GM19438 (cell line): ENCODE data around the gene PAM.

Experiments used
- ATAC-seq: cut with Tn5 transposase; IDR thresholded peaks from one replicate; pipeline ENCODE4 v1.9.1; 2021; ENCODE audit warnings: low read depth; ENCODE audit not compliant: unreplicated experiment

PAM gene

GRCh38 chr5:102853680-102854079 lies 98.6 kb downstream of the PAM start:
- ATAC-seq, result no peak

- no peak for ATAC-seq
Observed at GRCh38 chr5:102855681-102856388, 100.7 kb downstream of the PAM start.

- no peak for ATAC-seq
Observed at GRCh38 chr5:102856389-102856777, 101.3 kb downstream of the PAM start.

GRCh38 chr5:102857076-102857818 lies 102.1 kb downstream of the PAM start:
- ATAC-seq, result no peak

- no peak for ATAC-seq
Observed at GRCh38 chr5:102858221-102858620, 103.1 kb downstream of the PAM start.

GRCh38 chr5:102858808-102859207 lies 103.7 kb downstream of the PAM start:
- ATAC-seq, result no peak

GRCh38 chr5:102860035-102860434 lies 104.9 kb downstream of the PAM start:
- no peak for ATAC-seq

- ATAC-seq, result no peak
Observed at GRCh38 chr5:102863058-102863457, 108.0 kb downstream of the PAM start.

- ATAC-seq, result no peak
Observed at GRCh38 chr5:102863764-102864560, 108.9 kb downstream of the PAM start.

GRCh38 chr5:102865171-102865509 lies 110.0 kb downstream of the PAM start:
- ATAC-seq, result no peak

GRCh38 chr5:102865510-102866236 lies 110.6 kb downstream of the PAM start:
- ATAC-seq, result peak; percentile 70

GRCh38 chr5:102866237-102866600 lies 111.1 kb downstream of the PAM start:
- peak; percentile 10 for ATAC-seq

- ATAC-seq, result no peak
Observed at GRCh38 chr5:102867992-102868662, 113.0 kb downstream of the PAM start.

- no peak for ATAC-seq
Observed at GRCh38 chr5:102869230-102869629, 114.1 kb downstream of the PAM start.

GRCh38 chr5:102873379-102873932 lies 118.4 kb downstream of the PAM start:
- ATAC-seq, result no peak

GRCh38 chr5:102874054-102874453 lies 118.9 kb downstream of the PAM start:
- ATAC-seq, result no peak

- no peak for ATAC-seq
Observed at GRCh38 chr5:102875721-102876123, 120.6 kb downstream of the PAM start.

GRCh38 chr5:102876610-102877009 lies 121.5 kb downstream of the PAM start:
- no peak for ATAC-seq

- no peak for ATAC-seq
Observed at GRCh38 chr5:102879741-102880140, 124.6 kb downstream of the PAM start.

- ATAC-seq, result no peak
Observed at GRCh38 chr5:102886586-102886985, 131.5 kb downstream of the PAM start.
